SK-N-SH (cell line): Measurements from ENCODE around the gene MRPS24. TPM values are rescaled to one million over a fixed set of nuclear protein-coding genes. Genes with fewer than 3 reads are reported as not detected.

Experiments
- CTCF ChIA-PET: fragments of 300-600, 350-600 bp; formaldehyde crosslinking; extraction: SDS; loops from one replicate; lab custom pipeline; 2021; lab: Yijun Ruan, JAX
- POLR2A ChIA-PET: fragments of 350-600 bp; sonication (Branson Sonifier 250); formaldehyde crosslinking; extraction: SDS; loops from one replicate; lab custom pipeline; 2020; ENCODE audit warnings: antibody characterized with exemption, inconsistent platforms; lab: Yijun Ruan, JAX
- DNase-seq: peaks from one replicate; pipeline ENCODE4 v3.0.0; 2012
- H2AFZ ChIP-seq: fragments of 200-600 bp; sonication (generic); 2 replicates; pipeline ENCODE4 v1.8.1; 2016; ENCODE audit warnings: antibody characterized with exemption, mild to moderate bottlenecking, low read depth
- H3F3A ChIP-seq: fragments of 200-600 bp; sonication (generic); replicated peaks from 2 replicates; pipeline ENCODE3; 2016; ENCODE audit warnings: antibody characterized with exemption, mild to moderate bottlenecking; ENCODE audit not compliant: insufficient read depth
- H3K27ac ChIP-seq, 2 experiments: fragments of 200-500 bp in 1 of 2; fragments of 200-600 bp in 1 of 2; sonication (Bioruptor generic) in 1 of 2; sonication (generic), shearing (Covaris generic) in 1 of 2; 2 replicates each; pipeline versions ENCODE4 v1.5.1 to v1.6.1; 2014 to 2016; ENCODE audit warnings: low read depth in 2 of 2, inconsistent platforms in 1 of 2, low read length in 1 of 2, mild to moderate bottlenecking in 1 of 2, mixed read lengths in 1 of 2
- H3K27me3 ChIP-seq: fragments of 200-600 bp; sonication (generic), shearing (Covaris generic); 2 replicates; pipeline ENCODE4 v1.6.1; 2016; ENCODE audit warnings: mixed run types; ENCODE audit not compliant: insufficient read depth
- H3K36me3 ChIP-seq, 2 experiments: fragments of 200-500 bp in 1 of 2; fragments of 200-600 bp in 1 of 2; sonication (Bioruptor generic) in 1 of 2; sonication (generic) in 1 of 2; replicated peaks in 1 of 2; 2 replicates each; pipeline versions ENCODE3 to v1.5.1; 2014 to 2016; ENCODE audit warnings: low read length in 1 of 2, mild to moderate bottlenecking in 1 of 2; ENCODE audit not compliant: insufficient read depth in 2 of 2, control insufficient read depth in 1 of 2
- H3K4me1 ChIP-seq, 2 experiments: fragments of 200-500 bp in 1 of 2; fragments of 200-600 bp in 1 of 2; sonication (Bioruptor generic) in 1 of 2; sonication (generic), shearing (Covaris generic) in 1 of 2; 2 replicates each; pipeline versions ENCODE4 v1.5.1 to v1.6.1; 2014 to 2016; ENCODE audit warnings: low read depth in 1 of 2, low read length in 1 of 2, mixed run types in 1 of 2; ENCODE audit not compliant: insufficient read depth in 2 of 2, control insufficient read depth in 1 of 2
- H3K4me2 ChIP-seq: fragments of 200-600 bp; sonication (generic), shearing (Covaris generic); 2 replicates; pipeline ENCODE4 v1.6.1; 2017; ENCODE audit warnings: mixed run types
- H3K4me3 ChIP-seq, 2 experiments: fragments of 200-500 bp in 1 of 2; fragments of 200-600 bp in 1 of 2; sonication (Bioruptor generic) in 1 of 2; sonication (generic), shearing (Covaris generic) in 1 of 2; 2 replicates each; pipeline versions ENCODE4 v1.5.1 to v1.8.1; 2014 to 2016; ENCODE audit warnings: low read depth in 2 of 2, inconsistent platforms in 1 of 2, low read length in 1 of 2, mild to moderate bottlenecking in 1 of 2, mixed read lengths in 1 of 2, moderate library complexity in 1 of 2
- H3K79me2 ChIP-seq: fragments of 200-600 bp; sonication (generic); 2 replicates; pipeline ENCODE4 v1.8.1; 2017; ENCODE audit warnings: mild to moderate bottlenecking; ENCODE audit not compliant: insufficient read depth
- H3K9ac ChIP-seq: fragments of 200-600 bp; sonication (generic); 2 replicates; pipeline ENCODE4 v1.6.1; 2017; ENCODE audit warnings: mixed run types
- H3K9me2 ChIP-seq: fragments of 200-600 bp; sonication (generic); 2 replicates; pipeline ENCODE4 v1.6.1; 2017; ENCODE audit warnings: mixed run types
- H3K9me3 ChIP-seq: fragments of 200-600 bp; sonication (generic); 2 replicates; pipeline ENCODE4 v1.6.1; 2017; ENCODE audit warnings: mixed run types, mild to moderate bottlenecking, moderate library complexity
- H4K20me1 ChIP-seq: fragments of 200-600 bp; sonication (generic); 2 replicates; pipeline ENCODE4 v1.6.1; 2017; ENCODE audit warnings: mild to moderate bottlenecking, mixed run types; ENCODE audit not compliant: insufficient read depth
- CHD2 ChIP-seq: fragments of 150-350 bp; IDR thresholded peaks from 2 replicates; pipeline ENCODE4 v1.6.1; 2018; ENCODE audit warnings: low read length; ENCODE audit not compliant: partially characterized antibody
- ELF1 ChIP-seq: IDR thresholded peaks from 2 replicates; pipeline ENCODE4 v1.4.0; 2012
- EP300 ChIP-seq, 2 experiments: IDR thresholded peaks; 2 replicates each; pipeline versions ENCODE4 v1.4.0 to v1.6.1; 2012; ENCODE audit warnings: borderline replicate concordance in 1 of 2, low read depth in 1 of 2, low read length in 1 of 2
- EZH2phosphoT487 ChIP-seq: fragments of 200-600 bp; sonication (generic); IDR thresholded peaks from 2 replicates; pipeline ENCODE4 v1.6.1; 2017; ENCODE audit warnings: low read depth, mixed run types, mild to moderate bottlenecking, antibody characterized with exemption, moderate library complexity, borderline replicate concordance
- FOSL2 ChIP-seq: IDR thresholded peaks from 2 replicates; pipeline ENCODE4 v1.4.0; 2012; ENCODE audit warnings: low read depth, mild to moderate bottlenecking, moderate library complexity, borderline replicate concordance
- GATA2 ChIP-seq: sonication (generic); formaldehyde crosslinking; IDR thresholded peaks from 2 replicates; pipeline ENCODE4 v1.5.0; 2020; ENCODE audit warnings: mild to moderate bottlenecking, missing genetic modification reagents
- MEF2A ChIP-seq: IDR thresholded peaks from 2 replicates; pipeline ENCODE4 v1.4.0; 2012; ENCODE audit warnings: low read depth, borderline replicate concordance
- NFIC ChIP-seq: IDR thresholded peaks from 2 replicates; pipeline ENCODE4 v1.4.0; 2012; ENCODE audit warnings: borderline replicate concordance
- RXRA ChIP-seq: IDR thresholded peaks from 2 replicates; pipeline ENCODE4 v1.4.0; 2012; ENCODE audit warnings: low read depth, mild to moderate bottlenecking, borderline replicate concordance
- SIN3A ChIP-seq: IDR thresholded peaks from 2 replicates; pipeline ENCODE4 v1.6.1; 2012; ENCODE audit warnings: low read depth, mild to moderate bottlenecking, low read length, moderate library complexity, borderline replicate concordance
- SMC3 ChIP-seq: IDR thresholded peaks from 2 replicates; pipeline ENCODE4 v1.6.1; 2012; ENCODE audit warnings: low read depth, low read length, improper control_type of control experiment
- TEAD4 ChIP-seq: IDR thresholded peaks from 2 replicates; pipeline ENCODE4 v1.4.0; 2012; ENCODE audit warnings: mild to moderate bottlenecking, borderline replicate concordance; ENCODE audit not compliant: insufficient read depth
- WGBS: methylation state at CpG from one replicate; pipeline ENCODE4 v1.1.6; 2017; ENCODE audit warnings: low lambda C conversion rate; 5-methylcytosine and 5-hydroxymethylcytosine counted together
- polyA plus RNA-seq, 3 experiments: library from polyadenylated mRNA; depleted of rRNA; stranded (reverse); fragments of >200 nt; gene quantifications; 2 replicates each; pipeline ENCODE4 v1.2.3, GENCODE V29; 2012
- TF ChIP-seq, protein P1 (sequence below): fragments of 200-600 bp; sonication (generic); IDR thresholded peaks from 2 replicates; pipeline ENCODE4 v1.6.1; 2017; ENCODE audit warnings: antibody characterized with exemption, mild to moderate bottlenecking, moderate library complexity
- TF ChIP-seq, protein P2 (sequence below): IDR thresholded peaks from 2 replicates; pipeline ENCODE4 v1.4.0; 2012; ENCODE audit warnings: low read depth, borderline replicate concordance
- TF ChIP-seq, protein P3 (sequence below): IDR thresholded peaks from 2 replicates; pipeline ENCODE4; 2012
- TF ChIP-seq, protein P4 (sequence below): IDR thresholded peaks from 2 replicates; pipeline ENCODE4 v1.4.0; 2012; ENCODE audit warnings: low read depth
- TF ChIP-seq, protein P5 (sequence below): IDR thresholded peaks from 2 replicates; pipeline ENCODE4 v1.6.1; 2012; ENCODE audit warnings: mild to moderate bottlenecking, low read depth, low read length, moderate library complexity

MRPS24 gene
- polyA plus RNA-seq, 1 of the 3 experiments (the other 2 are of a cell fraction) = 234 TPM

DNA sequence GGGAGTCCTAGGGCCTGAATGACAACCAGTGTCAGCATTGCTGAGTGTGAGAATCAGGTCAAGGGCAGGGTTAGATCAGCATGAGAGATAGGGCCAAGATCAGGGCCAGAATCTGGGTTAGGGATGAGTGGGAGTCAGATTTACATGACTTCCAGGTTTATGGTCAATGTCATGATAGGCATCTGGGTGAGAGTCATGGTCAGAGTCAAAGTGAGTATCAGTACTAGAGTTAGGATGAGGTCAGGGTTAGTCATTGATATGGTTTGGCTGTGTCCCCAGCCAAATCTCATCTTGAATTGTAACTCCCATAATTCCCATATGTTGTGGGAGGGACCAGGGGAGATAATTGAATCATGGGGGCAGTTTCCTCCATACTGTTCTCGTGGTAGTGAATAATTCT lies 12.3 kb downstream of the MRPS24 start (continued):
- TF ChIP-seq RXRA (peak; percentile 53; the same call in 1 of the 2 replicates), CHD2 (no peak), FOSL2 (peak; percentile 28; the same call in 1 of the 2 replicates), TEAD4 (no peak), GATA2 (CRISPR knock-in tag) (no peak), ELF1 (no peak), EZH2phosphoT487 (no peak), EP300 (IDR thresholded peaks at IDR 0.05; ENCODE audit: borderline replicate concordance in 1 of 2, low read depth in 1 of 2, low read length in 1 of 2) (no peak), SMC3 (no peak), SIN3A (no peak)
- TF ChIP-seq, protein P1, sequence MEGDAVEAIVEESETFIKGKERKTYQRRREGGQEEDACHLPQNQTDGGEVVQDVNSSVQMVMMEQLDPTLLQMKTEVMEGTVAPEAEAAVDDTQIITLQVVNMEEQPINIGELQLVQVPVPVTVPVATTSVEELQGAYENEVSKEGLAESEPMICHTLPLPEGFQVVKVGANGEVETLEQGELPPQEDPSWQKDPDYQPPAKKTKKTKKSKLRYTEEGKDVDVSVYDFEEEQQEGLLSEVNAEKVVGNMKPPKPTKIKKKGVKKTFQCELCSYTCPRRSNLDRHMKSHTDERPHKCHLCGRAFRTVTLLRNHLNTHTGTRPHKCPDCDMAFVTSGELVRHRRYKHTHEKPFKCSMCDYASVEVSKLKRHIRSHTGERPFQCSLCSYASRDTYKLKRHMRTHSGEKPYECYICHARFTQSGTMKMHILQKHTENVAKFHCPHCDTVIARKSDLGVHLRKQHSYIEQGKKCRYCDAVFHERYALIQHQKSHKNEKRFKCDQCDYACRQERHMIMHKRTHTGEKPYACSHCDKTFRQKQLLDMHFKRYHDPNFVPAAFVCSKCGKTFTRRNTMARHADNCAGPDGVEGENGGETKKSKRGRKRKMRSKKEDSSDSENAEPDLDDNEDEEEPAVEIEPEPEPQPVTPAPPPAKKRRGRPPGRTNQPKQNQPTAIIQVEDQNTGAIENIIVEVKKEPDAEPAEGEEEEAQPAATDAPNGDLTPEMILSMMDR = no peak
- TF ChIP-seq, protein P2, sequence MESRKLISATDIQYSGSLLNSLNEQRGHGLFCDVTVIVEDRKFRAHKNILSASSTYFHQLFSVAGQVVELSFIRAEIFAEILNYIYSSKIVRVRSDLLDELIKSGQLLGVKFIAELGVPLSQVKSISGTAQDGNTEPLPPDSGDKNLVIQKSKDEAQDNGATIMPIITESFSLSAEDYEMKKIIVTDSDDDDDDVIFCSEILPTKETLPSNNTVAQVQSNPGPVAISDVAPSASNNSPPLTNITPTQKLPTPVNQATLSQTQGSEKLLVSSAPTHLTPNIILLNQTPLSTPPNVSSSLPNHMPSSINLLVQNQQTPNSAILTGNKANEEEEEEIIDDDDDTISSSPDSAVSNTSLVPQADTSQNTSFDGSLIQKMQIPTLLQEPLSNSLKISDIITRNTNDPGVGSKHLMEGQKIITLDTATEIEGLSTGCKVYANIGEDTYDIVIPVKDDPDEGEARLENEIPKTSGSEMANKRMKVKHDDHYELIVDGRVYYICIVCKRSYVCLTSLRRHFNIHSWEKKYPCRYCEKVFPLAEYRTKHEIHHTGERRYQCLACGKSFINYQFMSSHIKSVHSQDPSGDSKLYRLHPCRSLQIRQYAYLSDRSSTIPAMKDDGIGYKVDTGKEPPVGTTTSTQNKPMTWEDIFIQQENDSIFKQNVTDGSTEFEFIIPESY = no peak
- TF ChIP-seq, protein P3, sequence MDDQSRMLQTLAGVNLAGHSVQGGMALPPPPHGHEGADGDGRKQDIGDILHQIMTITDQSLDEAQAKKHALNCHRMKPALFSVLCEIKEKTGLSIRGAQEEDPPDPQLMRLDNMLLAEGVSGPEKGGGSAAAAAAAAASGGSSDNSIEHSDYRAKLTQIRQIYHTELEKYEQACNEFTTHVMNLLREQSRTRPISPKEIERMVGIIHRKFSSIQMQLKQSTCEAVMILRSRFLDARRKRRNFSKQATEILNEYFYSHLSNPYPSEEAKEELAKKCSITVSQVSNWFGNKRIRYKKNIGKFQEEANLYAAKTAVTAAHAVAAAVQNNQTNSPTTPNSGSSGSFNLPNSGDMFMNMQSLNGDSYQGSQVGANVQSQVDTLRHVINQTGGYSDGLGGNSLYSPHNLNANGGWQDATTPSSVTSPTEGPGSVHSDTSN = peak; percentile 48
- TF ChIP-seq, protein P4, sequence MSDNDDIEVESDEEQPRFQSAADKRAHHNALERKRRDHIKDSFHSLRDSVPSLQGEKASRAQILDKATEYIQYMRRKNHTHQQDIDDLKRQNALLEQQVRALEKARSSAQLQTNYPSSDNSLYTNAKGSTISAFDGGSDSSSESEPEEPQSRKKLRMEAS = no peak

DNA sequence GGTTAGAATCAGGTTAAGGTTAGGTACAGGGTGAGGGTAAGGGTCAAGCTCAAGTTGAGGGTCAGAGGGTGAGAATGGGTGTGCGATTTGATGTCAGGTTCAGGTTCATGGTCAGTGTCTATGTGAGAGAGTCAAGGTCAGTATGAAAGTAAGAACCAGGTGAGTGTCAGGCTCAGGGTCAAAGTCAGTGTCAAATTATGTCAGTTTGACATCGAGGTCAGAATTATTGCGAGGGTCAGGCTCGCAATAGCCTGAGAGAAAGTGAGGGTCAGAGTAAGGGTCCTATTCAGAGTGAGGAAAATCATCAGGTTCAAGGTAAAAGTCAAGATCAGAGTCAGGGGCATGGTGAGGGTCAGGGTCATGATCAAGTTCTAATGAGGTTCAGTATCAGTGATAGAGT lies 13.0 kb downstream of the MRPS24 start:
- no peak overlapping the region for H2AFZ ChIP-seq
- no peak for DNase-seq
- 56% methylated on average over 4 of the region's 4 CpGs for WGBS
- no peak overlapping the region for H3K27ac ChIP-seq
- H3K79me2 ChIP-seq = no peaks in the 10 kb centered on the region
- H3K4me1 ChIP-seq = no peaks in the 10 kb centered on the region; a peak in 1 of 4 replicates
- no peaks in the 10 kb centered on the region for H4K20me1 ChIP-seq
- no peaks in the 10 kb centered on the region for H3K9me2 ChIP-seq
- H3K4me2 ChIP-seq = no peak overlapping the region
- POLR2A ChIA-PET = no interaction called here
- CTCF ChIA-PET = interaction anchor here (1.4 to 6.3 kb wide), 2 partner anchors 17 to 157 kb away, joined by 3 to 57 read pairs; no protein-coding TSS in a partner anchor
- 0 out of 2 replicates have a peak, but pooled peaks cover 6% of the 10 kb centered on the region for H3K27me3 ChIP-seq
- no peaks in the 10 kb centered on the region for H3K36me3 ChIP-seq
- no peaks in the 10 kb centered on the region for H3K9me3 ChIP-seq
- no peak overlapping the region for H3K4me3 ChIP-seq
- TF ChIP-seq, protein P5, sequence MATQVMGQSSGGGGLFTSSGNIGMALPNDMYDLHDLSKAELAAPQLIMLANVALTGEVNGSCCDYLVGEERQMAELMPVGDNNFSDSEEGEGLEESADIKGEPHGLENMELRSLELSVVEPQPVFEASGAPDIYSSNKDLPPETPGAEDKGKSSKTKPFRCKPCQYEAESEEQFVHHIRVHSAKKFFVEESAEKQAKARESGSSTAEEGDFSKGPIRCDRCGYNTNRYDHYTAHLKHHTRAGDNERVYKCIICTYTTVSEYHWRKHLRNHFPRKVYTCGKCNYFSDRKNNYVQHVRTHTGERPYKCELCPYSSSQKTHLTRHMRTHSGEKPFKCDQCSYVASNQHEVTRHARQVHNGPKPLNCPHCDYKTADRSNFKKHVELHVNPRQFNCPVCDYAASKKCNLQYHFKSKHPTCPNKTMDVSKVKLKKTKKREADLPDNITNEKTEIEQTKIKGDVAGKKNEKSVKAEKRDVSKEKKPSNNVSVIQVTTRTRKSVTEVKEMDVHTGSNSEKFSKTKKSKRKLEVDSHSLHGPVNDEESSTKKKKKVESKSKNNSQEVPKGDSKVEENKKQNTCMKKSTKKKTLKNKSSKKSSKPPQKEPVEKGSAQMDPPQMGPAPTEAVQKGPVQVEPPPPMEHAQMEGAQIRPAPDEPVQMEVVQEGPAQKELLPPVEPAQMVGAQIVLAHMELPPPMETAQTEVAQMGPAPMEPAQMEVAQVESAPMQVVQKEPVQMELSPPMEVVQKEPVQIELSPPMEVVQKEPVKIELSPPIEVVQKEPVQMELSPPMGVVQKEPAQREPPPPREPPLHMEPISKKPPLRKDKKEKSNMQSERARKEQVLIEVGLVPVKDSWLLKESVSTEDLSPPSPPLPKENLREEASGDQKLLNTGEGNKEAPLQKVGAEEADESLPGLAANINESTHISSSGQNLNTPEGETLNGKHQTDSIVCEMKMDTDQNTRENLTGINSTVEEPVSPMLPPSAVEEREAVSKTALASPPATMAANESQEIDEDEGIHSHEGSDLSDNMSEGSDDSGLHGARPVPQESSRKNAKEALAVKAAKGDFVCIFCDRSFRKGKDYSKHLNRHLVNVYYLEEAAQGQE = no peak
- TF ChIP-seq MEF2A = no peak
- no peak for TF ChIP-seq RXRA
- no peak for TF ChIP-seq NFIC
- H3F3A ChIP-seq = no peaks in the 10 kb centered on the region
- H3K9ac ChIP-seq = no peak overlapping the region
